OCI-M2 (cell line): ENCODE results near the gene DCLK1.

Experiments used
- DNase-seq: peaks from one replicate; lab custom pipeline; 2025; ENCODE audit not compliant: unreplicated experiment; lab: John Stamatoyannopoulos, UW

DCLK1 gene

DNA sequence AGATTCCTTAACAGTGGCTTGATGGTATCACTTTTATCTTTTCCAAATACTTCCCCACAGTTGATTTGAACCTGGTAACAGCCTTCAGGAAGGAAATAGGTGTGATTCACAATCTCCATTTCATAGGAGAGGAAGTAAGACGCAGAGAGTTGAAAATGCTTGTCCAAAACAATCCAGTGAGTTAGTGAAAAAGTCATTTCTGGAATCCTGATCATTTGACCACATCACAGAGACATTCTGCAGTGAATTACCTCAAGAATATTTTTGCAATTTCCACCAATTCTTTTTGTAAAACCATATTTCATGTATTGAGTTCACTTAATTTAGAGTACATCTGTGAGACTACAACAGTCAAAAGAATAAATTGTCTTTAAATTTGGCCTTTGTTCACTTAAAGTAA is 292.8 kb downstream of the DCLK1 start:
- no peak for DNase-seq

DNA sequence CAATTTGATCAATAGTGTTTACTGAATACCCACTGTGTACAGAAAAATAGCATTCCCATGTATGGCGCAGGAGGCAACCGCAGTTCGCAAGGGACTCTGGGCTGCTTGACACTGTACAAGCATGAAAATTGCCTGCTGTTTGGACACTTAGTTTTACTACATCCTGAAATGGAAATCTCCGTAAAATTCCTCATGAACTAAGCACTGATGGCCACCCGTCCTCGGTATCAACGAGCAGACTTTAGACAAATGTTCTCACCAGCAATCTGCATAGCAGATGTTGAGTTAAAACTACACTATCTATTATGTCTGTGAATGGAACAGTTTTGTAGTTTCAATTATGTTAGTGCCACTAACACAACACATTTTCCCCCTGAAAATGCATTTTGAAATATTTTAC is 294.7 kb downstream of the DCLK1 start:
- no peak for DNase-seq

DNA sequence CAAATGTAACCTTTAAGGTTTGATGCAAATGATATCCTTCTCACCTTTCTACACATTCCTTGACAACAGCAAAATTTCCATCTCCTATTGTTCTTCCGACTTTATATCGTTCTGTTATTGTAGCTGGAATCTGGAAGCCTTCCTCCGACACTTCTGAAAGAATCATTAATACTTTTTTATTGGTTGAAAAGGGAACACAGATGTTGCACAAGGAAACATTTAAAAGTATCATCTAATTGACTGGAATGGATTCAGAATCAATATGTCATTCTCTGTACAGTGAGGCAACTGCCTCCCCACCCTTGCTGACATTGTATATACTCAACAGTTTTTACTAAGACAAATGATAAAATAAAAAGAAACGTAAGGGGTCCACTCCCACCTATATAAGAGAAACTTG is 295.2 kb downstream of the DCLK1 start:
- no peak for DNase-seq

DNA sequence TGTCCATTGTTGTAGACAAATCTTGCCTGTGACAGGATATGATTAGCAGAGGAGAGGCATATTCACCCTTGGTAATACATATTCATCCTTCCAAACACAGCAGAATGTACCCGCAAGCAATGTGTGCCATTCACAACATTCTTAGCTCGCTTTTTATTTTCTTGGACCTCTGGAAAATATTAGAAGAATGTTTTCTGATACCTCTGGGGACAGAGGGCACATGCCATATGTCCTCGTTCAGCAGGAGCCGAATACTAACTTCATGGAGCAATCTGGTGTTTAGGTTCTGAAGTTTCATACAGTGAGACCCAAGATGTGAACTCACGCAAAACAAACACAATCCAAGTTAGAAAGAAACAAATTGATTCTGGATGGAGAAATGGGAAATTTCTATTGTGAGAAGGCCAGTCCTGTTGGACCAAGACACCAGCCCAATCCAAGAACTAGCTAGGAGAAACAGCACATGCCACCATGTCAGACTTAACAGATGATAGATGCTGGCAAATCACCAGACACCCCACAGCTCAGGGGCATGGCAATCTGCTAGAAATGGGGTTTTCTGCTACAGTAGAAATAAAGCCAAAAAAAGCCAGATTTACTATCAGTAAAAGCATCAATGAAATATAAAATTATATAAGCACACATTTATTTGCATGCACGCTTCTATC is 297.4 kb downstream of the DCLK1 start:
- DNase-seq: no peak

DNA sequence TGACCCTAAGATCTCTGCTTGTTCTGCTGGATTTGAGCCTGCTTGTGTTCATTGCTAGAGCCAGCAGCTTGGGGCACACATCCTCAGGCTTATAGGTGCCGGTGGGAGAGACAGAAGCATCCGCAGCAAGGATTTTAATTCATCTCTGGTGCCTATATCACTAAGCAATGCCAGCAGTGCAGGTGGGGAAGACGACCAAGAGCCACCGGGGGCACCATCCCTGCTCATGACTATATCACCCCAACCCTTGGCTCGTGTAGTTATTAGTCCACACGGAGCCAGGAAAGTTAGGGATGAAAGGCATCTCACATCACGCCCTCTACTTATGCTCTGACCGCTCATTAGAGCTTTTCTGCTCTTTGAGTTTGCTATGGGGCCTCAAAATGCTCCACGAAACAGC is 298.2 kb downstream of the DCLK1 start:
- no peak for DNase-seq

DNA sequence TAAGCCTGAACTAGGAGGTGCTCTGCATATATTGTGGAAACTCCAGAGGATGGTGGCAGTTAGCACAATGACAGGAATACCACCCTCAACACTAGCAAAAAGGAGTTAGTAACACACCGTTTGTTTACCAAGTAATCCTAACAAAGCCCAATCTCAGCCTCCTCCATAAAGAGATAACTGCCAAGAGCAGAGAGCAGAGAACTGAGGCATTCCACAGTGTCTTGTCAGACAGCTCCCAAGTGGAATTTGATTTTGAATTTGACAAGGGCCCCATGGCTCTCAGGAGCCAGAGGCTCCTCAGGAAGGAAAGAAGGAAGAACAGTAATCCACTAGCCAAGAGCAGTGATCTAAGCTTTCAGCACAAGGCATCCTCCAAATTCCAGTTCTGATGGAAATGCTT is 298.6 kb downstream of the DCLK1 start:
- DNase-seq: no peak

DNA sequence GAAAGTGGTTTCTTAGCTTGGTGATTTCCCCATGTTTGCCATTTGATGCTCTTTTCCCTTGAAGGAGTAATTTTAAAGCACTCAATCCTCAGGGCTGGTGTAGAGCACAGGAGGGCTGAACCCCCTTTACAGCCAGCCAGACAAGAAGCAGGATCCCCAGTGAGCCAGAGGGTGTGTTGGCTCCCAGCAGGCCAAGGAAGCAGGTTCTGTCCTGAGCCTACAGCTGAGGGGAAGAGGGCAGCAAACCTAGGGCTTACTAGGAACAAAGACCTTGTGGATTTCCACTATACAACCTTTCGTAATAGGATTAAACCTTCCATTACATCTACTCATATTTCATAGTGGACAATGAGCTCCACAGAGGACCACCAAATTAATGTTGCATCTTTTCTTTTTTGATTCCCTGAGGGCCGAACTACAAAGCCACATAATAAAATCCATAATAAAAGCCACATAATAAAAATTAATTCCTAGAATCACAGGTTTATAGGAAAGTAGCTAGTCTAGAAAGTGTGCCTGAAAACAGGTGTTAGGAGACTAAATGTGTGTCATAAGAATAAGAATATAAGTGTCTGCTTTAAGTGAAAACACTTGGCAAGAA is 300.2 kb downstream of the DCLK1 start:
- DNase-seq: no peak

DNA sequence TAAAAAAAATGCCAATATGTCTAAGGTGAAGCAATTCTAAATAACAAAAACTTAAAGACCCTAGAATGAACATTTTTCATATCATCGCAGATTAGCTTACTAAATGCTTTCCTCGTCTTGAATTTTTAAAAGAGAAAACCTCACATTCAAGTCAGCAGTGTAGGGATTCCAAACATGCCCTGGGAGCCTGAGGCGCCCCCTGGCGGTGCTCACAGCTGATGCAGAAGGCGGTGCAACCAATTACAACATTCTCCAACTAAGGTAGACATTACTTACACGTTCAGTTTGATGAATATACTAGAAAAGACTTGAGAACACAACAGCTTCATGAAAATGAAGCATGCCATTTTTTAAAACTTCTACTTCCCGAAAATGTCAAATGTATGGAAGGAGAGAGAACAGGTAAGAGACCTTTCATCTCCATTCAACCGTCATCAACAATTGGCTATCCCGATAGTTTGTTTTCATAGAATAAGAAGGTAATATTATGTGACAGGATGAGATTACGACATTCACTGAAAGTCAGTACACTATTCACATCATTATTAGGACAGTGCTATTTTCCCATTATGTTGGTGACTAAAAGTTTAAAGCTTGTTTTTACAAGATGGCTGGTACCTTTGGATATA is 304.4 kb downstream of the DCLK1 start:
- DNase-seq: no peak

DNA sequence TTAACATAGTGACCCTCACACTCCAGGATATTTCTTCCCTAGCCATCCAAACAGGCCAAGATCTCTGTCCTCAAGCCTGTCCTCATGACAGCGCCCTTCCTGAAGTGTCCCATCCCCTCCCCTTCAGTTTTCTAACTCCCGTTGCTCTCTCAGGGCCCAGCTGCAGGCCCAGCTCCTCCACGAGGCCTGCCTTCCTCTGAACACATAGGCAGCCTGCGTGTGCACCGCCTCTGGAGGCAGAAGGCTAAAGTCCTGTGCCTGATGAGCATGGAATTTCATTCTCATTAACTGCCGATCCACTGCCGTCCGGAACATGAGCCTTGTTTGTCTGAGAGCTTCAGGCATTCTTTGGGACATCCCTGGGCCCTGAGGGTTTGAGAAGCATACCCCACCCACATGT is 306.4 kb downstream of the DCLK1 start:
- no peak for DNase-seq

DNA sequence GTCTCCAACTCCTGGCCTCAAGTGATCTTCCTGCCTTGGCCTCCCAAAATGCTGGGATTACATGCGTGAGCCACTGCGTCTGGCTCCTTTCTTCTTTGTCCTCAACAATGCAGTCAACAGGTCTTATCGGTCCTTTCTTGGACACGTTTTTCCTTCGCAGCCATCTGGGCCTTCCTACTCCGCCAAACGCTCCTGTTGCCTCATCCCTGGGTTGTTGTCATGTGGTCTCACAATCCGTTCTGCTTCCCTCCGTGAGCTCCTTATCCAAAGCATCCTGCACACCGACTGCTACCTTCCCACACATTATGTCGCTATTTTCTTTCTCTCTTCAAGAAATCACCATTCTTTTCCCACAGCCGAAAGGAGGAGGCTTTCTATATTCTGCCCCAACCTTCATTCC is 306.8 kb downstream of the DCLK1 start:
- no peak for DNase-seq

DNA sequence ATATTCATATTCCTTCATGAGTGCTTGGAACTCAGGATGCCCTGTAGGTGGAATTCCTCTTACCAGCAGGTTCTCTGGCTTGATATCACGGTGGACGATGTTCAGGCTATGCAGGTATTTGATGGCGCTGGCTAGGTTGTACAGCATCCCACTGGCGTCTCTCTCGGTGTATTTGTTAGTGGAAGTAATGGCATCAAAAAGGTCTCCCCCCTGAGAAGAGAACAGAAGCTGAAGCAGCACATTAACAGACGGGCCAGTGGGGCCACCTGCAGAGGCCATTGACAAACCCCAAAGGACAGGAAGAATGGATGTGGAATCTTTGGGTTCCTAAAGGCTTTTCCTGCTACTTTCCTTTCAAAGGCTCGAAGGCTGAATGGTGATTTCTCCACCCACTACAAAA is 308.5 kb downstream of the DCLK1 start:
- no peak for DNase-seq

DNA sequence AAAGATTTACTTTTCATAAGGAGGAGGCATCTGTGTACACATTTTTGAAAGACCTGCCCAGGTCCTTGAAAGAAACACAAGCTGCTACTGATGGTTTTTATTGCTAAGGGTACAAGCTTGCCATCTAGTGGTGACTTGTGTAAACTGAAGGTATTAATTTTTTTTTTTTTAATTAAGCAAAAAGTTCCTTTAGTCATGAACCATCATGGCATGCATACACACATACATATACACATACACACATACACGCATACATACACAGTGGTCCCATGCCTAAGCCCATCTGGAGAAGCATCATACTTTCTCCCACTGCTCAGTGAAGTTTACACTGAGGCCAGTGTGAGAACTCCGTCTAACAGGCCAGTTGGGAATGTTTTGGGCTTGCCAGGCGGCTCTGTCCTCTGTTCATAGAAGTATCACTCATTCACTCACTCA is 312.5 kb downstream of the DCLK1 start:
- no peak for DNase-seq

DNA sequence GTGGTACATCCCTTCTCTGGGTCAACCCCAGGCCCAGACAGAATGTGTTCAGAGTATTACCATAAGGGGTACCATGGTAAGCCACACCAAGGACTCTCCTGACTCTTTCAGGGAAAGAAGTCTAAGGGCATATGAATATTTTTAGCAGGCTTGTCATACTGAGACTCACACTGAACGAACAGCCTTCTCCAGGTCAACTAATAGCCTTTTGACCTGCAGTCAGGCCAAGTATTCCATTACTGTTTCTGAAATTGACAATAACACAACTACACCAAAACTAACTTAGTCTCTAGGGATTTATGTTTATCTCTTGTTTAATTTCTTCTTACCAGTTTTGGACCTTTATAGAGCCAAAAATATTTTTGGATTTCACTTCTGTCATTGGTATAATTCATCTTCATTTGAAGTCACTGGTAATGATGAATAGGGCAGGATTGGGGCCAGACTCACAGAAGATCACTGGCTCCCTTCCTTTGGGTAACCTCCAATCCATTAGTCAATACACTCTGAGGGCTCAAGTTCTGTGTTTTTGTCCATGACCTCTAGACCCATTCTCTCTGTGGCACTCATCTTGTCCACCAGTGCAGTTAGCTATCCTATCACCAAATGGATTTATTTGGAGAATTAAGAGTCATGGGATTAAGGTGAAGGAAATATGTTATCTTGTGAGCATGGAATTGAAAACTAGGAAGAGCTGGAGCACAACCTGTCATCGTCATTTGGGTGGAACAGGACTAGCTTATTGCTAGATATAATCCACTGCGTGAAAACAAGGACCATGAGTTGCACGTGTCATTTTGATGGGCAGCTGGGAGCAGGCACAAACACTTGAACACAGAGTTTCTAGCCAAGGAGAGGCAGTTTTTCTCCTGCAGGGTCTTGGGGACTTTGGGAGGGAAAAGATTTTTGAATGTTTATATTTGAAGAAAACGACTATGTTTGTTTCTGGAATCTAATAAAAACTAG is 313.3 kb downstream of the DCLK1 start:
- DNase-seq: no peak

DNA sequence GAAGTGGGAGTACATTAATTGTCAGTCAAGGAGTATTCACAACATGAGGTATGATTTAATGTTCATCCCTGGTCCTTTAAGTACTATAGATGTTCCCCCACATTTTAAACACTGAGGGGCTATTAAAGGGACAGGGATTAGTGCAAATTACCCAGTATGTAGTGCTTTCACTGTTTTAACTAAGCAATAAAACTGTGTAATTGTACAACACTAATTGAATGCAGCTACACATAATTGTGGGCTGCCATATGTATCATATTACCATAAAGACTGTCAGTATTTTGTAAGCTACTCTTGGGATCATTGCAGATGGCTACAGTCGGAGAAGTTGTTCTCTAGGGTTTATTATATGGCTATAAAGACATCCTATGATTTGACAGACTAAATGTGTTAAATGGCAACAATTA is 316.6 kb downstream of the DCLK1 start:
- no peak for DNase-seq

DNA sequence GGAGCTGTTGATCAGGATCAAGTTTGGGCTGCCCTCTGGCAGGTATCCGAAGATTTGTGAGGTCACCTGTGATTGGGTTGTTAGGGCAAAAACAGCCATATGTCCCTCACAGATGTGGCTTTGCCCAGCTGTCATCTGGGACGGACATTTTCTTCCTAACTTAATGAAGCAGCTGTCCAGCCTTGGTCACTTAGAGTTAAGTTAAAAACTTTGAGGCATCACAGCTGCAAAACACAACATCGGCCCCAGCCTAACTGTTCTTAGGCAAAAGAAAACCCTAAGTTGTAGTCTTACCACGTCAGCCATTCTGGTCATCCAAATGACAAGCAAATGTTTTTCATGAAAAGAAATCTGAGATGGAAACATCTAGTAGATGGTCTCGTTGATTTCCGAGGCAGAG is 318.4 kb downstream of the DCLK1 start:
- no peak for DNase-seq

DNA sequence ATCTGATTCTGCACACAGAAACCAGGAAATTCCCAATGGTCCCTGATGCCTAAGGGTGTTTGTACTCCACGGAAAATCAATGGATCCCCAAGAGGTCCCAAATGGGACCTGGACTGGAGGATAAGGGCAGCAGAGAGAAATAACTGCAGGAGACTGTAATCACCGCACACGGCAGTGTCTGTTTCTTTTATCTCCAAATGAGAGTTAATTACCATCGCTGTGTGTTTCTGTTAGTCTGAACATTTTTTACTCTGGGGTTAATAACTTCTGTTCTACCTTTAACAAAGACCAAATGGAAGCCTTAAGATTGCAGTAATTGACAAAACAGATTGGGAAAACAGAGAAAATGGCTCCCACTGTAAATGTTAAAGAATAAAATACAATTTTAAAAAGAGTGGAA is 320.9 kb downstream of the DCLK1 start:
- no peak for DNase-seq

DNA sequence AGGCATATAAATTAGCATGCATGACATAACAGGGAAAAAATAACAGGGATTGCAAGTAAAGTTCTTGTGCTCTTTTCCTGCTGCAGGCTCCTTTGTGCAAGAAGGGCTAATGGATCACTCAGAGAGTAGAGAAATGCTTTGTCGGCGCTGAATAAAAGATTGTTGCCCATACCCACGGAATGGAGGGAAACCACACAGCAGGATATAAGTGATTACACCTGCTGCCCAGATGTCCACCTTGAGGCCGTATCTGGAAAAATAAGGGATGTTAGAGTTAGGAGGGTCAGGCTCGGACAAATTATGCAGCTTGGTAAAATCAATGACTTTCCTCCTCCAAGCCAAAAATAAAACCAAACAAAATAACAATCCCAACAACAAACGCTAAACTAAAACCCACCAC is 322.3 kb downstream of the DCLK1 start:
- no peak for DNase-seq

DNA sequence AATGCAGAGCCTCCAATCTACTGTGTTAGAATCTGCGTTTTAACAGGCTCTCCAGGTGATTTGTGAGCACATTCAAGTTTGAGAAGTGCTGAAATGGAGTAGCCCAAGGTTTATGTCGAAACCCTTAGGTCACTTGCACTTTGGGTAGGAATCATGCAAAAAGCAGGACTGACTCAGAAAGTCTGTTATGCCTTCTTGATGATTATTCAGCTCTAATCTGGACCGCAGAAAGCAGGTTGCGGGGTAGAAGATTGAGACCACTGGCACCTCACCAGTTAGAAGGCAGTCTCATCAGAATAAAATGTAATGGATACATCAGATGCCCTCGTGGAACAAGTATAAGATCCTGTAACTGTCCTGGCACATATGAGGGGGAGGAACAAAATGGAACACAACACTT is 326.3 kb downstream of the DCLK1 start:
- DNase-seq: no peak

DNA sequence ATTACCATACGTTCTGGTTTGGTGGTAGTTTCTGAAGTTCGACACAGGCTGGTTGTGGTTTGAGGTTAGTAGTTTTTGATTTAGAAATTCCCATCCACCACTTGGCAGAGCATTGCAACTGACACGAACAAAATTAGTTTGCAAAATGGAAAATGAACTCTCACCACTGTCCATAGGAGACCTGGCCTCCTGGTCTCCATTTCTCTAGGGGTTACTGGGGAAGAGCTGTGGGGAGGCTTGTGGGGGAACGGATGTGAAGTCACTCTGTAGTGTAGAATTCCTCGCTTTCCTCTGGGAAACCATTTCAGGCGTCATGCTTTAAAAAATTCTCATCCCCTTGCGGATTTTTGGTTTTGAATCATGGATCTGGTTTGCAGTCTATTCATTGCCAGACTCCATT is 333.2 kb downstream of the DCLK1 start:
- DNase-seq: no peak

DNA sequence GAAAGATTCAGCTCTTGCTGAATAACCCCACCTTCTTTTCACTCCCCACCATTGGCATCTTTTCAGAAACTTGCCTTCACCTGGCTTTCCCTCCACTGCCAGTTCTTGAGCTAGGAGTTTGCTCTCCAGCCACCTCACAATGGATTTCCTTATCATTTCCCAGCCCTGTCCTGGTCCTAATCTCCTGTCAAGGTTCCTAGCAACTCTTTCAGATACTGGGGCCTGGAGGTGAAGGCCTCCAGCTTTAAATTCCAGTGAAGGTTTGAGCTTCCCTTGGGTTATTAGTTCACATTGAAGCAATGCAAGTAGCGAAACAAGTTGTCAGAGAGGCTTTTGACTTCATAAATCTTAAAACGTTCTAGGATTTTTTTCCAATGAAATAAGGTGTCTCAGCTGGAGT is 333.9 kb downstream of the DCLK1 start:
- DNase-seq: no peak

DNA sequence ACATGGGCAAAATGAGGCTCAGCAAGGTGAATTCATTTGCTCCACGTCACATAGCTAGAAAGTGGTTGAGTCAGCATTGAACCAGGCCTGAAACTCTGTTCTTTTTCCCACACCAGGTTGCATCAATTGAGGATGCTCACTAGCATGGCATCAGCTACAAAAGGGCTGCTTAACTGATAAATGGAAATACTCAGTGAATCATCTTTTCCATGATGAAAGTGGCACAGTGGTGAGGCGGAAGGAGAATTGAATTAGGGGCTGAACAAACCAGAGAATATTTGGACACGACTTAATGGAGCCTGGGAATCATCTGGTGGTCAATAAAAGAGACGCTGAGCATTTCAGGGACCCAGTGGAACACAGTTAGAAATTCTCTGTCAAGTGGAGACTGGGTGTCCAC is 334.6 kb downstream of the DCLK1 start:
- no peak for DNase-seq
